Endometrial microvascular endothelial cells (primary cell): ENCODE measurements around the gene RAD51. TPM values are rescaled to one million over a fixed set of nuclear protein-coding genes. Genes with fewer than 3 reads are reported as not detected.

Experiments used
- in situ Hi-C: cut with HindIII; loops from 2 replicates; pipeline ENCODE4 v1.10.0; 2017; ENCODE audit warnings: low sequenced_read_pairs, low pct_unique_long_range_greater_than_20kb; ENCODE audit errors: inconsistent ontology term
- total RNA-seq: library from RNA; depleted of rRNA; stranded (reverse); fragments of >200 nt; gene quantifications from one replicate; pipeline ENCODE4 v1.2.3, GENCODE V29; 2015; ENCODE audit errors: inconsistent ontology term

Gene RAD51
- total RNA-seq, 1 donor from 2014 or later, result 13.0 TPM

DNA sequence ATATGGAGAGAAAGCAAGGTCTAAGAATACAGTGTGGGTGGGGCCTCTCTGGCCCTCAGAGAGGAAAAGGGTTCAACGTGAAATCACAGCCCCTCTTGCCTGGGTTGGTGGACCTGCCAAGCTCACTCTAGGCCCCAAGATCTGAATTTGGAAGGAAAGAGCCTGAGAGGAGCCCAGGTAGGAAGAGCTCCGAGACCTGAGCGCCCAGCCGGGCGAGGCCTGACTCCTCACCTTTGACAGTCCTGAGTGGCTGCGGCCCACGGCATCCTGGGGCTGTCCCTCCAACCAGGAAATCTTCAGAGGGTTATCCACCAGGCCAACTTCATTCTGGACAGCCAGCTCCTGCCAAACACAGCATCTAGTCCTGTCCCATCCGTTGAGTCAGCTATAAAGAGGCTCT is 78.5 kb downstream of the RAD51 start:
- in situ Hi-C loops, result no loop called here

DNA sequence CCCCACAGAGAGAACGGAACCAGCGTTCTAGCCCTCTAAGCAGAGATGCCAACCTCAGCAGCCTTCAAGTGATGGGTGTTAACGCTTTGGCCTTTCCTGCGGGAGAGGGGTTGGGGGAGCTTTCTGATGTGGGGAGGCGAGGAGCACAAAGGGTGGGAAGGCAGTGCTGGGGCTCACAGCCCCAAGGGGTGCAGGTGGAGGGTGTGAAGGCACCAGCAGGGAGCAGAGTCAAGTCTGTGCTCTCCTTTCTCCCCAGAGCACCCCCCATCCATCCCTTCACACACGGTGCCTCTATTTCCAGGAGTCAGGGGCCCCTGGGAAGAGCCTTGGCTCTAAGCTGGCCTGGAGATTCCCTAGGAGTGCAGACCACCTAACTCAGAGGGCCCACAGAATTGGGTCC is 78.9 kb downstream of the RAD51 start:
- in situ Hi-C loops, result no loop called here

DNA sequence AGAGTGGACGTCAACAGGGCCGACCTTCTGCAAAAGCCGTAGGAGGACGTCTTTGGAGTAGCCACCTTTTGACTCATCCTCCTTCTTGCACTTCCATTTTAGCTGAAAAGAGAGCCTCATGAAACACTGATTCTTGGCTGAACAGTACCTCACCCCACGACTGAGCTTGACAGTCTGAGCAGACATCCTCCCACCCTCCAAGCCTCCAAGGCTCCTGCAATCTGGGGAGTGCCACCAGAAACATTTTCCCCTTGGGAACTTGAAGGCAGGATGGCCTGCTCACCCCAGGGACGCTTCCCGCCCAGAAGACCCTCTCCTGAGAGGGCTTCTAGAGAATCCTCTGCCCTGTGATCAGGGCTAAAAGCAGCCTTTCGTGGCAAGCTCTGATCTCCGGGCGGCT is 80.0 kb downstream of the RAD51 start:
- in situ Hi-C loops, result no loop called here

DNA sequence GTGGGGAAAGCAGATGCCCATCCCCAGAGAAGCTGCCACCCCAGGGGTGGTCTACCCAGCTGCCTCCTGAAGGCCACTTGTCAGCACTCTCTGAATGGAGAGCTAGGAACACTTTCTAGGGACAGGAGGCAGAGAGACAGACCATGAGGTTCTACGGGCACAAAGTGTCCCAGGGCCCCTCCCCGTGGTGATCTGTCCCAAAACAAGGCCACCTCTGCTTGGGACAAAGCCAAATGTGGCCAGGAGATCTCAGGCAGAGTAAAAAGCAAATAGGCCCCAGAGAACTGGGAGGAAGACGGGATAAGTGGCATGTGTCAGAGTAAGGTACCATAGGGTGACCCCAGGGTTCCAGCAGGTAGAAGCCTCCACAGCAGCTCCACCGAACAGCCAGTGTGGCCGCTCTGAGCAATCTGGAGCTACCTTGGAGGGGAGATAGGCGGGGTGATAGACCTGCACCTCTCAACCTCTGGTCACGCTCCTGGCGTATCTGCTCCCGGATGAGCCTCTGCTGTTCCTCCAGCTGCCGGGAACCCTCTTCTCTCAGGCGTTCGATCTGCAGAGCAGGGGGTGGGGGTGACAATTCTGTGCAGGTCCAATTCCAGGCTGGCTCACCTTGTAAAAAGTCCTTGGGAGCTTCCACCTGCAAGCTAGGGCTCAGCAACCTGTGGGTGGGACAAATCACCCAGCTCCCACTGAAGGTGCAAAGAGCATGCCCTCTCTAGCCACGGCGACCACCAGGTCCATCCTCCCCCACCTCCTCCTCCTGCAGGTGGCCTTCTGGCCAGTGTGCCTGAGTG is 81.0 kb downstream of the RAD51 start:
- in situ Hi-C loops, result no loop called here

DNA sequence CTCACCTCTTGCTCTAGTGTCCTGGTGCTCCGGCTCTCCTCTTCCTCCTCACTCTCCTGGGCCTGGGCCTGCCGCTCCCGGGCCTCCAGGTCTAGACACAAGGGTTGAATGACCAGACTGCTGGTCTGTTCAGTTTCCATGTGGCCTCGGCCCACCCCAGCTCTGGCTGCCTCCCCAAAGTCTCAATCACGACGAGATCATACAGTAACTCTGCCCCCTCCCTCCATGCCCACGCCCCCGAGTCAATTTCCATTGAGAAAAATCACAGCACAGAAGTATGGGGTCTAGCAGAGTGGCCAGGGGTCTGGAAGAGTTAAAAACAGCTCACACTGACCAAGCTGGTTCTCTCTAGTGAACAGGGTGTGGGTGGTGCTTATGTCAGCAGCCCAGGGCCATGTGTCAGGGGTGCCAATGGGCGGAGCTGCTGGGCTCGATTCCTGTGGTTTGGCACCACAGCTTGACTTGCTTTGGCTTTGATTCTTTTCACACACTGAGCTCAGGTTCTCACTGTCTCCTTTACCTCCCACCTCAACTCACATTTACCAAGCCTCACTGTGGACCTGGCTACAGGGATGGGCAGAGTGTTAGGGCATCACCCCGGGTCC is 81.7 kb downstream of the RAD51 start:
- in situ Hi-C loops, result no loop called here

Other genes starting within 250 kb of the RAD51 start
- 30.3 TPM for gene CHST14, start 224.2 kb upstream of the RAD51 start, total RNA-seq
- 40.4 TPM for gene CCDC32, start 130.1 kb upstream of the RAD51 start, total RNA-seq
- gene RPUSD2, start 125.9 kb upstream of the RAD51 start, total RNA-seq, result 8.9 TPM
- 40.9 TPM for gene KNL1, start 100.9 kb upstream of the RAD51 start, total RNA-seq
- gene RMDN3, start 60.1 kb downstream of the RAD51 start, total RNA-seq, result 35.8 TPM
- 6.8 TPM for gene GCHFR, start 68.9 kb downstream of the RAD51 start, total RNA-seq
- not detected for gene C15orf62, start 74.8 kb downstream of the RAD51 start, total RNA-seq
- gene ZFYVE19, start 111.9 kb downstream of the RAD51 start, total RNA-seq, result 35.5 TPM
- gene DNAJC17, start 112.3 kb downstream of the RAD51 start, total RNA-seq, result 47.3 TPM
- not detected for gene PPP1R14D, start 133.5 kb downstream of the RAD51 start, total RNA-seq
- 0.93 TPM for gene SPINT1, start 148.9 kb downstream of the RAD51 start, total RNA-seq
- gene RHOV, start 179.1 kb downstream of the RAD51 start, total RNA-seq, result not detected
- gene VPS18, start 199.3 kb downstream of the RAD51 start, total RNA-seq, result 52.5 TPM
- 9.0 TPM for gene DLL4, start 234.2 kb downstream of the RAD51 start, total RNA-seq